Ramos (cell line): Measurements from ENCODE around the gene DCLRE1A.
"Not testable (repeated sequence)": the region's sequence is repeated elsewhere in the genome, so short reads cannot be mapped to it uniquely, and the experiment has no call there.

Source experiments
- in situ Hi-C: fragments of 300-500 bp; cut with MboI; formaldehyde crosslinking; loops from one replicate; pipeline ENCODE4 v1.14.3; 2022; ENCODE audit warnings: low sequenced_read_pairs; ENCODE audit not compliant: unreplicated experiment

The DCLRE1A gene

GRCh38 chr10:113859261-113859660 is 5.4 kb upstream of the DCLRE1A start:
- in situ Hi-C loops, result no loop called here

DNA sequence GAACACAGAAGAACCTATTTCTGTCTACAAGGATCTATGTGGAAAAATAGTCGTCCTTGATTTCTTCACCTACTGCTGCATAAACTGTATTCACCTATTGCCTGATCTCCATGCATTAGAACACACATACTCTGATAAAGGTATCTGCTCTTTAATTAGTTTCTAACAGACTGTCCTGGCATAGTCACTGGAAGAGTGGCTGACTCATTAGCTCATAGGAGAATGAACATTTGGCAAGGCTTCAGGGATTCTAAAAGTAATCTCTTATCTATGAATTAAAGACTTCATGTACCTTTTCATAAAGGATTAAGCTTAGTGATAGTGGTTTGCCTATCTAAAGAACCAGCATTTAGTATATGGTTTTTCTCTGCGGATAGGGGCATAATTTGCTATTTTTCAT is 4.7 kb upstream of the DCLRE1A start:
- in situ Hi-C loops, result no loop called here

DNA sequence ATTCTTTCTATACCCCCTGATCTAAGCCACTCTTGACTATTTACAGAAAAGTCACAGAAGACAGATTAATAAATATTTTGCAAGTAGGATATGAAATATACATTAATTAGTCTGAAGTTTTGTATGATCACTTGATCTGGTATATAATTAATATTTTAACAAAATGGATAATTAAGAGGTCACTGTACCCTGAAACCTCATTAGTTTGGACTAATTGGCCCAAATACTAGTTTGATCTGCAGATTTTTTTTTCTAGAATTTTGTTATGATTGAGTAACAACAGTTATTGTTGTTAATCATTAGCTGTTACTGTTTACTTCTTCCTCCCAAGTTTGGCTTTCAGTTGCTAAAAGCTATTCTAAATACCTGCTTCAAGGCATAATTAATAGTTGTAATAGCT is 3.3 kb upstream of the DCLRE1A start:
- in situ Hi-C loops, result no loop called here

DNA sequence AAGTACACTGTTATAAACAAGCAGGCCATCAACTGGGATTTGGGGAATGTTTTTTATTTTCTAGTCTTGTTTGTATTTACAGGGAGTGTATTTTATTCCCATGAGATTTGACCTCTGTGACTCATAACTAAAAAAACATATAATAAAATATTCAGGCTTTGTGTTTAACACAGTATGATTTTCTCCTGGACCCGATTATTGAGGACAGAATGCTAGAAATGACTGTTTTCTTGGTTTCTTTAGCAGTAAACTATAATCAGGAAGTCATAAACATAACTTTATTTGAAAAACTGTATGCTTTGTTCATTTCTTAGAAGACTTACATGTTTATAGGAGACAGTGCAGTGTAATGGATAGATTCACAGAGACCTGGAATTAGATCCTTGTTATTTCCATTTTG is 2.7 kb upstream of the DCLRE1A start:
- in situ Hi-C loops, result no loop called here

- in situ Hi-C loops, result no loop called here
Observed at GRCh38 chr10:113854761-113855588, 1.1 kb upstream of the DCLRE1A start.

DNA sequence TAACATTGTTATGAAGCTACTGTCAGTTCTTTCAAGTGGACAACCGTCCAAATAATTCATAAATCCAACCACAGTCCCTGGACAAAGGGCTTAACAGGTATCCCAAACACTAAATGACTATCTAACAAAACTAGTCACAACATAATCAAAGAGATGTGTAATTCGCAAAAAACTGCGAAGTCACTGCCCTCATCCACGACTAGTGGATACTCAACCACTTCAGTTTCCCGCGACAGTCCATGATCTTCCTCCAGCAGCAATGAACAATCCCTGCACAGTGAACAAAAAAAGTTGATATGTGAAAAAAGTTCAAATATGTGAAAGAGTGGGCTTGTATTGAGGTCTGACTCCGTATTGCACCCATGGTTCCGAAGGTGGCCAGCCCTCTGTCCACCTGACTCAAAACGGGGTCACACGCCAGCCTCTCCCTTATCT is 287 bp downstream of the DCLRE1A start:
- in situ Hi-C loops, result no loop called here

- in situ Hi-C loops, result no loop called here
Observed at GRCh38 chr10:113849946-113850345, 3.9 kb downstream of the DCLRE1A start.

GRCh38 chr10:113849140-113849803 is 4.6 kb downstream of the DCLRE1A start:
- in situ Hi-C loops, result no loop called here

- in situ Hi-C loops, result no loop called here
Observed at GRCh38 chr10:113846036-113846435, 7.8 kb downstream of the DCLRE1A start.

DNA sequence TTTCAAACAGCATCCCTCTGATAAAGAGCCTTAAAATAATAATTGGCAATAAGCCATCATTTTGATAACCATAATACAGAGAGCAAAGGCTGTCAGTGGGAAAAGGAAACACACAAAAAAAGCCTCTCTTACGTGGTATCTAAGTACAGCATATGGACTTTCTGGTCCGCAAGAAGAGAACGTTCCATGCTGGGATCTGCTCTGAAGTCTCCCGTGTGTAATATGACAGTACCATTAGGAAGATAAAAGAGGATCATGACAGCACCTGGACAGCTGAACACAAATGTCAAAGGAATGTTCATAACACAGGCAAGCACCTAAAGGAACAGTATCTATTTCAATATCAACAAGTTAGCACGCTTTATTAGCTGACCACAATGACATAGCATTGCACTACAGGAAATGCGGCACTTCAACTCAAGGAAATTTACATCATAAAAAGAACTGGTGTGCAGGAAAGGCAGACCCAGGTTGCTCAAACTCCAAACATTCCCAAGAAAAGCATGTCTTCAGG is 9.9 kb downstream of the DCLRE1A start:
- in situ Hi-C loops, result no loop called here

DNA sequence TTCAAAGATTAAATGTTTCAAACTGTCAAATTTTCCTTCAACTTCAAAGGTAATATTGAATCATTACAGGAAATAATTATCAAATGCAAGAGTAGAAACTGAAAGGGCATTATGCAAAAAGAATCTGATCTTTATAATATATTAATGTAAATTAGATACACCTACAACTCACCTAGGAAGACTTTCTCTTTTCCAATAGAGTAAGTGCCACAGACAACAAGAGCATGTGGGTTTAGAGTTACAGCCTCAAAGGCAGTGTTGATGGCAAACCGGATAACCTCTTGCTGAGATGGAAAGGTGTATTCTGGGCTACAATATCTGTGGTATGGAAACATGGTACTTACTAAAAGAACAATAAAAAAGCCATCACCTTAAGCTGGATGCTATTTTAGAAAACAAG is 11.7 kb downstream of the DCLRE1A start:
- in situ Hi-C loops, result no loop called here

GRCh38 chr10:113828567-113828966 is 25.3 kb downstream of the DCLRE1A start:
- in situ Hi-C loops, result not testable (repeated sequence)

DNA sequence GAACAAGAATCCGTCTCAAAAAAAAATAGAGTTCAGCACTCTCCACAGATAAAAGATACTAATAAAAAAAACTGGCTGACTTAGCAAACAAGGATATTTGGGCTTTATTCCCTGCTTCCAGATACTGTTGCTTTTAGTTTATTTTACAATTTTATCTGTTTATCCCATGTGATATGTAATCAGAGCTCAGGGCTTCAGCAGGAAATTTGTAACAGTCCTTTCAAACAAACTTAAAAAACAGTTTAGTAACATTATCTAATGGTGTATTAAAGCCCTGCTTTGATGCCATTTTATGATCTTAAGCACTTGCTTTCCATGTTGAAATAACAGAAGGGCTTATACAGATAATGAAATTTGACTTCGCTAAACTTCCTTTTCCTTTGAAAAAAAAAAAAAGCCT is 28.1 kb downstream of the DCLRE1A start:
- in situ Hi-C loops, result no loop called here

DNA sequence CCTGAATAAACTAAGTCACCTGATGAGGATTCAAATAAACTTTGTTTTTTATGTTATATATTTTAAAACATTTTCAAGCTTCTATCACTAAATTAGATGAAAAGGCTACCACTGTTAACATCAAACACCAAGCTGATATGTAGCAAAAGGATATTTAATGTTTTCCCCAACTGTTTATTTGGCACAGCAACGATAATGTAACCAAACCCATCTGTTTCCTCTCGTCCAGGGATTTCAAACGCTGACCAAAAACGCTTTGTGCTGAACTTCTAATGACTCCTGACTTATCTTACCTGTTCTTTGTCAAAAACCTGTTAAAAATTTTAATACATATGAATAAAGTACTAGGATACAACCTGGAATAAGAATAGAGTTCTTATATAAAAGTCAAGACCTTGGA is 30.5 kb downstream of the DCLRE1A start:
- in situ Hi-C loops, result no loop called here

DNA sequence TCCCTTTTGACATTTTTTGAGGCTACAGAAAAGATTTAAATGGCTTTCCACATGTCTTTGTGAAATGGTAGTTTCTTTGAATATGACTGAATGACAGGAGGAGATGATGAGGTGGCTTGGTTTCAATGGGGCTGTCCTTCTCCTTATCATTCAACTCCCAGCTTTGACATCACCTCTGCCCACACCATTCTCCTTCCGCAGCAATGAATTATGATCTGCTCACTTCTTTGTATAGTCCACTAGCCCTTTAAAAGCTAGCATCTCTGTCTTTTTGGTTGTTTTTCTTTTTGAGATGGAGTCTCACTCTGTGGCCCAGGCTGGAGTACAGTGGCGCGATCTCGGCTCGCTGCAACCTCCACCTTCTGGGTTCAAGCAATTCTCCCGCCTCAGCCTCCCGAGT is 31.7 kb downstream of the DCLRE1A start:
- in situ Hi-C loops, result no loop called here

DNA sequence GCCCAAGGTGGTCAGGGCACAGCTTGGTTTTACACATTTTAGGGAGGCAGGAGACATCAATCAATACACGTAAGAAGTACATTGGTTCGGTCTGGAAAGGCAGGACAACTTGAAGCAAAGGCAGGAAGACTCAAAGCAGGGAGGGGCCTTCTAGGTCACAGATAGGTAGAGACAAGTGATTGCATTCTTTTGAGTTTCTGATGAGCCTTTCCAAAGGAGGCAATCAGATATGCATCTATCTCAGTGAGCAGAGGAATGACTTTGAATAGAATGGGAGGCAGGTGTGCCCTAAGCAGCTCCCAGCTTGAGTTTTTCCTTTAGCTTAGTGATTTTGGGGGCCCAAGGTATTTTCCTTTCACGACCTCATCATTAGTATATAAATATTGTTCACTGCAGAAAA is 32.6 kb downstream of the DCLRE1A start:
- in situ Hi-C loops, result not testable (repeated sequence)

DNA sequence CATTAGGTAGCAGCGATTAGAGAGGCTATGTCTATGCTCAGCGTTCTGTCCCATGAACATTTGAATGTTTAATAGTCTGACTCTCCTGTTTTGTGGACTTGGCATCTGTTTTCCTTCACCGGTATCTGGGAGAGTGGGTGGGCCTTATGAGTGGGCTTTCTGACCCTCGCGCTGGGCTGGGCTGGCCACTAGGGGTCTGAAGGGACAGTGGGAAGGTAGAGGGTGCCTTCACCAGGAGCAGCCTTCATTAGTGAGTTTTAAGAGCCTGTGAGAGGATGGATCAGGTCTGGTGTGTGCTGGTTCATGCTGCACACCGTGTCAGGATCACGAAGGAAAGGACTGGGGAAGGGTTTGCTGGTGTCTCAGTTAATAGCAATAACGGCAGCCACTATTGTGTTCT is 33.4 kb downstream of the DCLRE1A start:
- in situ Hi-C loops, result no loop called here

DNA sequence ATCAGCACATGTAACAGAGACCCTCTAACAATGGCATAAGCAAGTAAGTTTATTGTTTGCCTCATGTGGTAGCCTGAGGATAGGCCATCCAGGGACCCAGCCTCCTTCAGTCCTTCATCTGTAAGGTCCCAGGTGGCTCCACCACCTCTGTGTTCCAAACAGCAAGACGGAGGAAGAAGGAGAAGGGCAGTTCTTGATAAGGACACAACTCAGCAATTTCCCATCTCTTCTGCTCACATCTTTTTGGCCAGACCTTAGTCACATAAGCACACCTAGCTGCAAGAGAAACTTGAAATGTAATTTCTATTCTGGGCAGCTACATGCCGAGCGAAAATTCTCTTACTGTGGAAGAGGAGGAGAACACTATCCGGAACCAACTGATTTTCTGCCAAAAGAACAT is 33.9 kb downstream of the DCLRE1A start:
- in situ Hi-C loops, result no loop called here

DNA sequence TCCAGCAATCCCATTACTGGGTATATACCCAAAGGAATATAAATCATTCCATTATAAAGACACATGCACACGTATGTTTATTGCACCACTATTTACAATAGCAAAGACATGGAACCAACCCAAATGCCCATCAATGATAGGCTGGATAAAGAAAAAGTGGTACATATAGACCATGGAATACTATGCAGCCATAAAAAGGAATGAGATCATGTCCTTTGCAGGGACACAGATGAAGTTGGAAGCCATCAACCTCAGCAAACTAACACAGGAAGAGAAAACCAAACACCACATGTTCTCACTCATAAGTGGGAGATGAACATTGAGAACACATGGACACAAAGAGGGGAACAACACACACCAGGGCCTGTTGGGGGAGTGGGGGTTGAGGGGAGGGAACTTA is 39.2 kb downstream of the DCLRE1A start:
- in situ Hi-C loops, result not testable (repeated sequence)

- in situ Hi-C loops, result no loop called here
Observed at GRCh38 chr10:113808168-113808567, 45.7 kb downstream of the DCLRE1A start.

DNA sequence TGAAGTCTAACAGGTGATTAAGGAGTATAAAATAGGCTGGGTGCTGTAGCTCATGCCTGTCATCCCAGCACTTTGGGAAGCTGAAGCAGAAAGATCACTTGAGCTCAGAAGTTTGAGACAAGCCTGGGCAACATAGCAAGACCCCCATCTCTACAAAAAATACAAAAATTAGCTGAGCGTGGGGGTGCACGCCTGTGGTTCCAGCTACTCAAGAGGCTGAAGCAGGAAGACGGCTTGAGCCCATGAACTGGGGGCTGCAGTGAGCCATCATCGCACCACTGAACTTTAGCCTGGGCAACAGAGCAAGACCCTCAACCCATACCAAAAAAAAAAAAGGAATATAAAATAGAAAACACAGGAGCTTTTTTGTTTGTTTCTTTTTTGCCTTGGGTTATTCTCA is 47.4 kb downstream of the DCLRE1A start:
- in situ Hi-C loops, result no loop called here

DNA sequence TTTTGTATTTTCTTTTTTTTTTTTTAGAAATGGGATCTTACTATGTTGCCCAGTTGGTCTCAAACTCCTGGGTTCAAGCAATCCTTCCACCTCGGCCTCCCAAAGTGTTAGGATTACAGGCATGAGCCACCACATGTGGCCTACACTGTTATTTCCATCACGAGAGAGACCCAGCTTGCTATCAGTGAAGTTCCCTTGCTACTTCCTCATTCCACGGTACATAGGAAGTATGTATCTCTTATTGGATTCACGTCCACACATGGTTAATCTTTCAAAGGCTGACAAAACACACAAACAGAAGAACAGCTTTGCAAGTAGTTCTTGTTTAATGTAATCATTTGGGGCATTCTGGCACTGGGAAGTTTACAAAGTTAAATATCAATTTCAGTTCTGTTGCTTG is 50.9 kb downstream of the DCLRE1A start:
- in situ Hi-C loops, result no loop called here
